ENCODE results near the gene CORO7.

CORO7 gene

GRCh38 chr16:4460936-4461249, 44.5 kb upstream of the CORO7 start:
- Histone ChIP-seq H3K27ac (ENCODE audit: low read depth, low read length) (no peak overlapping the region), H3K4me2 (ENCODE audit: low read length) (no peak overlapping the region), H3K27me3 (ENCODE audit: control insufficient read depth, low read length) (no peaks in the 10 kb centered on the region), H3K9me3 (ENCODE audit: control insufficient read depth, insufficient read depth, low read length) (no peaks in the 10 kb centered on the region), H3K4me3 (ENCODE audit: low read length) (no peak overlapping the region), H3K4me1 (ENCODE audit: control insufficient read depth, low read length) (no peaks in the 10 kb centered on the region), H3K9me2 (replicated peaks; ENCODE audit: control insufficient read depth, low read length) (no peaks in the 10 kb centered on the region), H3K79me2 (ENCODE audit: control insufficient read depth, low read length) (no peaks in the 10 kb centered on the region), H3F3A (ENCODE audit: control insufficient read depth, insufficient read depth) (peaks cover 18% of the 10 kb centered on the region), H4K20me1 (ENCODE audit: control insufficient read depth, insufficient read depth, low read depth, low read length) (no peaks in the 10 kb centered on the region), H3K36me3 (ENCODE audit: control insufficient read depth, low read length) (peaks cover 69% of the 10 kb centered on the region)
- no peak for TF ChIP-seq EZH2phosphoT487 (IDR thresholded peaks at IDR 0.05; ENCODE audit: borderline replicate concordance, low read length)
- TF ChIP-seq CTCF (IDR thresholded peaks at IDR 0.05; ENCODE audit: low read depth, low read length, poor library complexity, severe bottlenecking), result no peak

GRCh38 chr16:4455951-4456350, 39.6 kb upstream of the CORO7 start:
- Histone ChIP-seq H3K4me1 (ENCODE audit: control insufficient read depth, low read length) (no peaks in the 10 kb centered on the region), H3F3A (ENCODE audit: control insufficient read depth, insufficient read depth) (peaks cover 15% of the 10 kb centered on the region), H3K9me3 (ENCODE audit: control insufficient read depth, insufficient read depth, low read length) (no peaks in the 10 kb centered on the region), H3K27me3 (ENCODE audit: control insufficient read depth, low read length) (no peaks in the 10 kb centered on the region), H3K4me2 (ENCODE audit: low read length) (no peak overlapping the region), H3K79me2 (ENCODE audit: control insufficient read depth, low read length) (peaks cover 4% of the 10 kb centered on the region), H3K36me3 (ENCODE audit: control insufficient read depth, low read length) (peaks cover 82% of the 10 kb centered on the region), H3K9me2 (replicated peaks; ENCODE audit: control insufficient read depth, low read length) (no peaks in the 10 kb centered on the region), H4K20me1 (ENCODE audit: control insufficient read depth, insufficient read depth, low read depth, low read length) (no peaks in the 10 kb centered on the region), H3K4me3 (ENCODE audit: low read length) (no peak overlapping the region), H3K27ac (ENCODE audit: low read depth, low read length) (no peak overlapping the region)
- TF ChIP-seq EZH2phosphoT487 (IDR thresholded peaks at IDR 0.05; ENCODE audit: borderline replicate concordance, low read length) (no peak), CTCF (IDR thresholded peaks at IDR 0.05; ENCODE audit: low read depth, low read length, poor library complexity, severe bottlenecking) (no peak)

DNA sequence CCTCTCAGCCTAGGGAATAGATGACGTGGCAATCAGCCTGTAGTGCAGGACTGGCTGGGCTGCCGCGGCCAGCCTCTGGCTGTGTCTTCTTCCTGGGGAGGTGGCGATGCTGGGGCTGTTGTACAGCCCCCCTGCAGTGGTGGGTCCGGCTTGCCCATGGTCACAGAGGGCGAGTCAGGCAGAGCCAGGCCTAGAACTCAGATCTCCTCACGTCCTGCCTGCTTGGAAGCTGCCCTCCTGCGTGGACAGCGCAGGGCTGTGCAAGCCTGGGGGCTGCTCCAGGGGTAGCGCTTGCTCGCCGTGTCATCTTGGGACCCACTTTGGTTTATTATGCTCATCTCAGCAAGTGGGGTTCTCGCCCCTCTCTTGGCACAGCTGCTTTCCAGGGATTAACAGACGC, 38.7 kb upstream of the CORO7 start:
- TF ChIP-seq EZH2phosphoT487 (IDR thresholded peaks at IDR 0.05; ENCODE audit: borderline replicate concordance, low read length) (no peak), CTCF (IDR thresholded peaks at IDR 0.05; ENCODE audit: low read depth, low read length, poor library complexity, severe bottlenecking) (no peak)
- Histone ChIP-seq H4K20me1 (ENCODE audit: control insufficient read depth, insufficient read depth, low read depth, low read length) (no peaks in the 10 kb centered on the region), H3K9me2 (replicated peaks; ENCODE audit: control insufficient read depth, low read length) (no peaks in the 10 kb centered on the region), H3K79me2 (ENCODE audit: control insufficient read depth, low read length) (peaks cover 4% of the 10 kb centered on the region), H3K4me1 (ENCODE audit: control insufficient read depth, low read length) (no peaks in the 10 kb centered on the region), H3K27me3 (ENCODE audit: control insufficient read depth, low read length) (no peaks in the 10 kb centered on the region), H3K4me3 (ENCODE audit: low read length) (no peak overlapping the region), H3K9me3 (ENCODE audit: control insufficient read depth, insufficient read depth, low read length) (no peaks in the 10 kb centered on the region), H3F3A (ENCODE audit: control insufficient read depth, insufficient read depth) (peaks cover 13% of the 10 kb centered on the region), H3K36me3 (ENCODE audit: control insufficient read depth, low read length) (peaks cover 88% of the 10 kb centered on the region), H3K4me2 (ENCODE audit: low read length) (no peak overlapping the region), H3K27ac (ENCODE audit: low read depth, low read length) (no peak overlapping the region)

DNA sequence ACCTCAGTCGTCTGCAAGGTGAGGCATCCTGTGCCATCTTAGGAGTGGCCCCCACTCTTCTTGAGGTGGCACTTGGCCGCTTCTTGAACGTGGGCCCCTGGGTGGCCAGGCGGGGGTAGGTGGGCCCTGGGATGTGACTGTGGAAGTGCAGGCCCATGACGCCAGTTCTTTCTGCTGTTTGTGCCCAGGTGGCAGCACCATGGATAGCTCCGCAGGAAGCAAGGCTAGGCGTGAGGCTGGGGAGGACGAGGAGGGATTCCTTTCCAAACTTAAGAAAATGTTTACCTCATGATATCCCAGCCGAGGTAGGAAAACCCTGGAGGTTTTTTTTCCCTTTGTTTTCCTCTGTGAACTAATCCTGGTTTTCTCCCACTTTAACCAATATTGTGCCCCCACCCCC, 38.2 kb upstream of the CORO7 start:
- Histone ChIP-seq H3K9me2 (replicated peaks; ENCODE audit: control insufficient read depth, low read length) (no peaks in the 10 kb centered on the region), H3K36me3 (ENCODE audit: control insufficient read depth, low read length) (peaks cover 88% of the 10 kb centered on the region), H3K4me1 (ENCODE audit: control insufficient read depth, low read length) (no peaks in the 10 kb centered on the region), H3K79me2 (ENCODE audit: control insufficient read depth, low read length) (peaks cover 4% of the 10 kb centered on the region), H3K27ac (ENCODE audit: low read depth, low read length) (no peak overlapping the region), H3K27me3 (ENCODE audit: control insufficient read depth, low read length) (no peaks in the 10 kb centered on the region), H3K4me2 (ENCODE audit: low read length) (no peak overlapping the region), H4K20me1 (ENCODE audit: control insufficient read depth, insufficient read depth, low read depth, low read length) (no peaks in the 10 kb centered on the region), H3F3A (ENCODE audit: control insufficient read depth, insufficient read depth) (peaks cover 10% of the 10 kb centered on the region), H3K9me3 (ENCODE audit: control insufficient read depth, insufficient read depth, low read length) (no peaks in the 10 kb centered on the region), H3K4me3 (ENCODE audit: low read length) (no peak overlapping the region)
- TF ChIP-seq CTCF (IDR thresholded peaks at IDR 0.05; ENCODE audit: low read depth, low read length, poor library complexity, severe bottlenecking) (no peak), EZH2phosphoT487 (IDR thresholded peaks at IDR 0.05; ENCODE audit: borderline replicate concordance, low read length) (no peak)

All from DOHH2 (cell line).